PC-9 (cell line): ENCODE measurements around the gene SDF2. TPM values are rescaled to one million over a fixed set of nuclear protein-coding genes. Genes with fewer than 3 reads are reported as not detected.
"Not testable (repeated sequence)": the region's sequence is repeated elsewhere in the genome, so short reads cannot be mapped to it uniquely, and the experiment has no call there.

Source experiments
- BruUV-seq: library from RNA; stranded (reverse); fragments of 400-500 nt; replicated peaks from 2 replicates; lab custom pipeline; 2021; lab: Mats Ljungman, UMichigan
- CTCF ChIA-PET: fragments of 300-600 bp; sonication (Branson Sonifier 250); formaldehyde crosslinking; loops from one replicate; lab custom pipeline; 2022; ENCODE audit warnings: antibody characterized with exemption; lab: Charles Lee
- POLR2A ChIA-PET: fragments of 300-600 bp; sonication (Branson Sonifier 250); formaldehyde crosslinking; loops from one replicate; lab custom pipeline; 2022; ENCODE audit warnings: antibody characterized with exemption; ENCODE audit not compliant: unreplicated experiment; lab: Charles Lee
- DNase-seq, 2 experiments: peaks; one replicate each; pipeline versions ENCODE4 v3.0.0 to v3.0.0-alpha.2; 2015 to 2022; ENCODE audit warnings: mixed read lengths in 1 of 2
- H2AFZ ChIP-seq: fragments of 200-600 bp; sonication (generic); 2 replicates; pipeline ENCODE4 v1.8.1; 2017; ENCODE audit warnings: antibody characterized with exemption
- H3F3A ChIP-seq: fragments of 200-600 bp; sonication (generic); 2 replicates; pipeline ENCODE4 v1.8.1; 2017; ENCODE audit warnings: antibody characterized with exemption, mild to moderate bottlenecking, low read depth; ENCODE audit not compliant: insufficient read depth
- H3K27ac ChIP-seq: fragments of 200-600 bp; sonication (generic); 2 replicates; pipeline ENCODE4 v1.6.1; 2016; ENCODE audit warnings: mixed run types
- H3K27me3 ChIP-seq: fragments of 200-600 bp; sonication (generic); 2 replicates; pipeline ENCODE4 v1.6.1; 2016; ENCODE audit warnings: low read depth, mixed run types; ENCODE audit not compliant: insufficient read depth
- H3K36me3 ChIP-seq: fragments of 200-600 bp; sonication (generic); 2 replicates; pipeline ENCODE4 v1.6.1; 2016; ENCODE audit warnings: low read depth, mixed run types
- H3K4me1 ChIP-seq: fragments of 200-600 bp; sonication (generic); replicated peaks from 2 replicates; pipeline ENCODE4 v1.6.1; 2016; ENCODE audit warnings: mixed run types; ENCODE audit not compliant: insufficient read depth
- H3K4me2 ChIP-seq: fragments of 200-600 bp; sonication (generic); 2 replicates; pipeline ENCODE4 v1.6.1; 2017; ENCODE audit warnings: mixed run types
- H3K4me3 ChIP-seq: fragments of 200-600 bp; sonication (generic); 2 replicates; pipeline ENCODE4 v1.6.1; 2016; ENCODE audit warnings: mixed run types
- H3K79me2 ChIP-seq: fragments of 200-600 bp; sonication (generic); 2 replicates; pipeline ENCODE4 v1.6.1; 2017; ENCODE audit warnings: low read depth, mixed run types
- H3K9me2 ChIP-seq: fragments of 200-600 bp; sonication (generic); 2 replicates; pipeline ENCODE4 v1.8.1; 2017; ENCODE audit warnings: mild to moderate bottlenecking; ENCODE audit not compliant: insufficient read depth
- H3K9me3 ChIP-seq: fragments of 200-600 bp; sonication (generic); 2 replicates; pipeline ENCODE4 v1.8.1; 2016; ENCODE audit warnings: low read depth; ENCODE audit not compliant: insufficient read depth
- H4K20me1 ChIP-seq: fragments of 200-600 bp; sonication (generic); 2 replicates; pipeline ENCODE4 v1.8.1; 2017; ENCODE audit not compliant: insufficient read depth
- EZH2 ChIP-seq: fragments of 200-600 bp; sonication (generic); IDR thresholded peaks from 2 replicates; pipeline ENCODE4 v1.8.0; 2017; ENCODE audit warnings: antibody characterized with exemption, low read depth
- intact Hi-C: fragments of 100-400 bp; cut with micrococcal nuclease; formaldehyde crosslinking; loops from one replicate; pipeline ENCODE4 v1.10.0; 2022; ENCODE audit not compliant: unreplicated experiment
- total RNA-seq: library from RNA; stranded (reverse); gene quantifications from 2 replicates; pipeline ENCODE4 v1.2.3, GENCODE V29; 2021
- TF ChIP-seq, protein P1 (sequence below): fragments of 200-600 bp; sonication (generic); conservative IDR thresholded peaks from 2 replicates; pipeline ENCODE4 v1.6.1; 2017; ENCODE audit warnings: mixed run types, antibody characterized with exemption, mild to moderate bottlenecking, moderate library complexity

The SDF2 gene
- total RNA-seq, 1 experiment from 2014 or later, result 43.7 TPM

DNA sequence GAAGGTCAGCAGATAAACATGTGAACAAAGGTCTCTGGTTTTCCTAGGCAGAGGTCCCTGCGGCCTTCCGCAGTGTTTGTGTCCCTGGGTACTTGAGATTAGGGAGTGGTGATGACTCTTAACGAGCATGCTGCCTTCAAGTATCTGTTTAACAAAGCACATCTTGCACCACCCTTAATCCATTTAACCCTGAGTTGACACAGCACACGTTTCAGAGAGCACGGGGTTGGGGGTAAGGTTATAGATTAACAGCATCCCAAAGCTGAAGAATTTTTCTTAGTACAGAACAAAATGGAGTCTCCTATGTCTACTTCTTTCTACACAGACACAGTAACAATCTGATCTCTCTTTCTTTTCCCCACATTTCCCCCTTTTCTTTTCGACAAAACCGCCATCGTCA lies 3.4 kb downstream of the SDF2 start:
- CTCF ChIA-PET, H3K27ac ChIP-seq, BruUV-seq, intact Hi-C loops, H3K4me2 ChIP-seq, H3K27me3 ChIP-seq, H3F3A ChIP-seq, H3K4me3 ChIP-seq, H3K36me3 ChIP-seq, H2AFZ ChIP-seq, DNase-seq, H3K9me2 ChIP-seq, H3K9me3 ChIP-seq: not testable (repeated sequence)
- peaks cover 12% of the 10 kb centered on the region; the same call in 1 of the 2 replicates for H4K20me1 ChIP-seq
- peaks cover 45% of the 10 kb centered on the region for H3K79me2 ChIP-seq
- H3K4me1 ChIP-seq, result peaks cover 15% of the 10 kb centered on the region
- POLR2A ChIA-PET, result interaction anchor here (0.6 kb wide), 1 partner anchor 53 kb away, joined by 3 read pairs; no protein-coding TSS in a partner anchor

DNA sequence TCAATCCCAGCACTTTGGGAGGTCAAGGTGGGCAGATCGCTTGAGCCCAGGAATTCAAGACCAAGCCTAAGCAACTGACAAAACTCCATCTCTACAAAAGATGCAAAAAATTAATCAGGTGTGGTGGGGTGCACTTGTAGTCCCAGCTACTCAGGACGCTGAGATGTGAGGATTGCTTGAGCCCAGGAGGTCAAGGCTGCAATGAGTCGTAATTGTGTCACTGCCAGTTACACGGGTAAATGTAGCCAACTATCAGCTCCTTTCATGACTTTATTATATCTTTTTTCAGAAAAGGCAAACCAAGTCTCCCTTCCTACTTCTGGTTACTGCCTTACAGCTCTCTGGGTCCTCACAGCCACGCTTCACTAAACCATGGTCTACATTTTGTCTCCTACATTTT lies 4.0 kb downstream of the SDF2 start:
- no peak overlapping the region for H2AFZ ChIP-seq
- peaks cover 9% of the 10 kb centered on the region; the same call in 1 of the 2 replicates for H3K4me1 ChIP-seq
- intact Hi-C loops, result no loop called here
- no peak overlapping the region for H3K4me3 ChIP-seq
- BruUV-seq, result no TSS peak
- H4K20me1 ChIP-seq, result peaks cover 7% of the 10 kb centered on the region; the same call in 1 of the 2 replicates
- TF ChIP-seq, protein P1, sequence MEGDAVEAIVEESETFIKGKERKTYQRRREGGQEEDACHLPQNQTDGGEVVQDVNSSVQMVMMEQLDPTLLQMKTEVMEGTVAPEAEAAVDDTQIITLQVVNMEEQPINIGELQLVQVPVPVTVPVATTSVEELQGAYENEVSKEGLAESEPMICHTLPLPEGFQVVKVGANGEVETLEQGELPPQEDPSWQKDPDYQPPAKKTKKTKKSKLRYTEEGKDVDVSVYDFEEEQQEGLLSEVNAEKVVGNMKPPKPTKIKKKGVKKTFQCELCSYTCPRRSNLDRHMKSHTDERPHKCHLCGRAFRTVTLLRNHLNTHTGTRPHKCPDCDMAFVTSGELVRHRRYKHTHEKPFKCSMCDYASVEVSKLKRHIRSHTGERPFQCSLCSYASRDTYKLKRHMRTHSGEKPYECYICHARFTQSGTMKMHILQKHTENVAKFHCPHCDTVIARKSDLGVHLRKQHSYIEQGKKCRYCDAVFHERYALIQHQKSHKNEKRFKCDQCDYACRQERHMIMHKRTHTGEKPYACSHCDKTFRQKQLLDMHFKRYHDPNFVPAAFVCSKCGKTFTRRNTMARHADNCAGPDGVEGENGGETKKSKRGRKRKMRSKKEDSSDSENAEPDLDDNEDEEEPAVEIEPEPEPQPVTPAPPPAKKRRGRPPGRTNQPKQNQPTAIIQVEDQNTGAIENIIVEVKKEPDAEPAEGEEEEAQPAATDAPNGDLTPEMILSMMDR, result no peak
- no peak for TF ChIP-seq EZH2
- H3K36me3 ChIP-seq, result peaks cover 4% of the 10 kb centered on the region; the same call in 1 of the 2 replicates
- peaks cover 39% of the 10 kb centered on the region for H3K79me2 ChIP-seq
- no peaks in the 10 kb centered on the region for H3K9me3 ChIP-seq
- POLR2A ChIA-PET, result interaction anchor here (0.6 kb wide), 1 partner anchor 53 kb away, joined by 3 read pairs; no protein-coding TSS in a partner anchor
- no peaks in the 10 kb centered on the region for H3K27me3 ChIP-seq
- H3K27ac ChIP-seq, result no peak overlapping the region
- peaks cover 5% of the 10 kb centered on the region; the same call in 1 of the 2 replicates for H3F3A ChIP-seq
- DNase-seq, result no peak
- CTCF ChIA-PET, result no interaction called here
- no peaks in the 10 kb centered on the region for H3K9me2 ChIP-seq
- no peak overlapping the region for H3K4me2 ChIP-seq

DNA sequence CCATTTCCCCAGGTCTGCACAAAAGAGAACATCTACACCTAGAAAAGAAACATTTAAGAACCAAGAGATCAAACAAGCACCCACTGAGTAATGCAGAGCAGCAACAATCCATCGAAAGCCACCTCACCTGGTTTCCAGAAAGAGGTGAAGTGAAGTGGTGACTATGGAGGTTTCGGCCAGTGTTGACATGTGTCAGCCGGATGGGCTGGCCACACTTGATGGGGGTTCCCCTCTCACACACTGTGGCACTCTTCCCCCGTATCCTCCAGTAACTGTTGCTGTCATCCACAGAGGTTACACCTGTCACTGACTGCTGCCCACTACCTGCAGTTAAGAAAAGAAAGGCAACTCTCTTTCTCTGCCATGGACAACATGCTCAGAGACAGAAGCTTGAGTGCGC lies 6.5 kb downstream of the SDF2 start:
- no TSS peak for BruUV-seq
- TF ChIP-seq, protein P1, result no peak
- no peak for TF ChIP-seq EZH2
- CTCF ChIA-PET, result interaction anchor here (0.7 kb wide), 1 partner anchor 248 kb away, joined by 4 read pairs; no protein-coding TSS in a partner anchor

More for the DNA sequence above, 6.5 kb downstream of the SDF2 start:
- no peaks in the 10 kb centered on the region for H3K9me2 ChIP-seq
- no peak overlapping the region for H3K27ac ChIP-seq
- H3F3A ChIP-seq, result peaks cover 5% of the 10 kb centered on the region; the same call in 1 of the 2 replicates
- peaks cover 3% of the 10 kb centered on the region; the same call in 1 of the 2 replicates for H4K20me1 ChIP-seq
- intact Hi-C loops, result no loop called here
- no peaks in the 10 kb centered on the region for H3K27me3 ChIP-seq
- H3K9me3 ChIP-seq, result no peaks in the 10 kb centered on the region
- H3K4me1 ChIP-seq, result no peaks in the 10 kb centered on the region
- H3K79me2 ChIP-seq, result peaks cover 15% of the 10 kb centered on the region
- H3K4me3 ChIP-seq, result no peak overlapping the region
- peaks cover 4% of the 10 kb centered on the region; the same call in 1 of the 2 replicates for H3K36me3 ChIP-seq
- no peak for DNase-seq
- POLR2A ChIA-PET, result no interaction called here
- no peak overlapping the region for H2AFZ ChIP-seq
- H3K4me2 ChIP-seq, result no peak overlapping the region
